IMR-90 (cell line): Measurements from ENCODE around the gene OR7C2. TPM values are rescaled to one million over a fixed set of nuclear protein-coding genes. Genes with fewer than 3 reads are reported as not detected.

Experiments
- ATAC-seq: fragments of 200-7000 bp; cut with Tn5 transposase; 2 replicates; pipeline ENCODE4 v1.9.1; 2020; ENCODE audit warnings: low read depth, mild to moderate bottlenecking, moderate library complexity
- BruUV-seq: library from RNA; stranded (reverse); fragments of 400-500 nt; replicated peaks from 2 replicates; lab custom pipeline; 2021; lab: Mats Ljungman, UMichigan
- CTCF ChIA-PET: fragments of 300-600 bp; formaldehyde crosslinking; extraction: SDS; loops from one replicate; lab custom pipeline; 2021; ENCODE audit warnings: antibody characterized with exemption; lab: Yijun Ruan, JAX
- POLR2A ChIA-PET: fragments of 300-600 bp; sonication (Branson Sonifier 250); formaldehyde crosslinking; loops from one replicate; lab custom pipeline; 2022; ENCODE audit warnings: antibody characterized with exemption; ENCODE audit not compliant: unreplicated experiment; lab: Charles Lee
- DNase-seq: peaks from one replicate; pipeline ENCODE4 v3.0.0; 2013
- H2AFZ ChIP-seq: replicated peaks from 2 replicates; pipeline ENCODE3; 2013; ENCODE audit warnings: low read length, mild to moderate bottlenecking; ENCODE audit not compliant: poor library complexity
- H2AK5ac ChIP-seq: 2 replicates; pipeline ENCODE4 v1.6.1; 2013; ENCODE audit warnings: low read depth, low read length, inconsistent platforms
- H2AK9ac ChIP-seq: replicated peaks from 2 replicates; pipeline ENCODE3; 2013; ENCODE audit warnings: mild to moderate bottlenecking, low read depth, low read length, moderate library complexity; ENCODE audit not compliant: poor library complexity
- H2BK120ac ChIP-seq: 2 replicates; pipeline ENCODE4 v1.6.1; 2013; ENCODE audit warnings: low read depth, low read length, inconsistent platforms
- H2BK15ac ChIP-seq: 3 replicates; pipeline ENCODE4 v1.6.1; 2013; ENCODE audit warnings: low read depth, low read length, inconsistent platforms
- H2BK20ac ChIP-seq: 2 replicates; pipeline ENCODE4 v1.6.1; 2013; ENCODE audit warnings: low read depth, mild to moderate bottlenecking, inconsistent platforms, low read length, moderate library complexity
- H2BK5ac ChIP-seq: 2 replicates; pipeline ENCODE4 v1.6.1; 2013; ENCODE audit warnings: mild to moderate bottlenecking, low read depth, low read length, inconsistent platforms; ENCODE audit not compliant: poor library complexity, severe bottlenecking
- H3K14ac ChIP-seq: replicated peaks from 2 replicates; pipeline ENCODE4 v1.6.1; 2013; ENCODE audit warnings: low read depth, low read length, inconsistent platforms
- H3K18ac ChIP-seq: 2 replicates; pipeline ENCODE4 v1.6.1; 2013; ENCODE audit warnings: low read depth, low read length, control low read depth
- H3K23ac ChIP-seq: 2 replicates; pipeline ENCODE4 v1.6.1; 2013; ENCODE audit warnings: low read depth, low read length, inconsistent platforms
- H3K27ac ChIP-seq: 2 replicates; pipeline ENCODE4 v1.5.1; 2013; ENCODE audit warnings: mild to moderate bottlenecking, control low read depth, low read length; ENCODE audit not compliant: insufficient read depth
- H3K27me3 ChIP-seq: 2 replicates; pipeline ENCODE4 v1.6.1; 2013; ENCODE audit warnings: low read length; ENCODE audit not compliant: control insufficient read depth, insufficient read depth
- H3K36me3 ChIP-seq: 2 replicates; pipeline ENCODE4 v1.6.1; 2013; ENCODE audit warnings: low read length, mixed read lengths; ENCODE audit not compliant: control insufficient read depth, insufficient read depth
- H3K4ac ChIP-seq: 2 replicates; pipeline ENCODE4 v1.6.1; 2013; ENCODE audit warnings: low read depth, low read length, inconsistent platforms
- H3K4me1 ChIP-seq: 2 replicates; pipeline ENCODE4 v1.6.1; 2013; ENCODE audit warnings: low read length, mixed read lengths; ENCODE audit not compliant: control insufficient read depth, insufficient read depth
- H3K4me2 ChIP-seq: 2 replicates; pipeline ENCODE4 v1.6.1; 2013; ENCODE audit warnings: low read depth, mild to moderate bottlenecking, control low read depth, low read length, moderate library complexity
- H3K4me3 ChIP-seq: 2 replicates; pipeline ENCODE4 v1.5.1; 2013; ENCODE audit warnings: low read depth, mild to moderate bottlenecking, control low read depth, low read length, moderate library complexity; ENCODE audit not compliant: insufficient read depth
- H3K56ac ChIP-seq: 2 replicates; pipeline ENCODE4 v1.6.1; 2013; ENCODE audit warnings: low read length, inconsistent platforms; ENCODE audit not compliant: insufficient read depth; ENCODE audit errors: extremely low read depth
- H3K79me1 ChIP-seq, 2 experiments: 2 replicates each; pipeline ENCODE4 v1.6.1; 2013; ENCODE audit warnings: low read length in 2 of 2, inconsistent platforms in 1 of 2, low read depth in 1 of 2
- H3K9ac ChIP-seq: 2 replicates; pipeline ENCODE4 v1.6.1; 2013; ENCODE audit warnings: low read depth, low read length, control low read depth
- H3K9me1 ChIP-seq: 2 replicates; pipeline ENCODE4 v1.6.1; 2013; ENCODE audit warnings: low read length, inconsistent platforms; ENCODE audit not compliant: insufficient read depth
- H3K9me3 ChIP-seq: 2 replicates; pipeline ENCODE4 v1.6.1; 2013; ENCODE audit warnings: low read length; ENCODE audit not compliant: control insufficient read depth, insufficient read depth
- H4K20me1 ChIP-seq: 2 replicates; pipeline ENCODE4 v1.6.1; 2013; ENCODE audit warnings: low read length, inconsistent platforms; ENCODE audit not compliant: insufficient read depth
- H4K5ac ChIP-seq: 2 replicates; pipeline ENCODE4 v1.6.1; 2013; ENCODE audit warnings: mild to moderate bottlenecking, low read depth, low read length, control low read depth
- H4K8ac ChIP-seq, 2 experiments: 2 replicates each; pipeline ENCODE4 v1.6.1; 2013; ENCODE audit warnings: low read depth in 2 of 2, low read length in 2 of 2, control low read depth in 1 of 2, inconsistent platforms in 1 of 2
- H4K91ac ChIP-seq: 2 replicates; pipeline ENCODE4 v1.6.1; 2013; ENCODE audit warnings: low read depth, low read length, inconsistent platforms; ENCODE audit not compliant: insufficient read depth
- CEBPB ChIP-seq: IDR thresholded peaks from 2 replicates; pipeline ENCODE4 v1.6.1; 2012; ENCODE audit warnings: low read depth, low read length, improper control_type of control experiment
- CHD1 ChIP-seq: IDR thresholded peaks from 2 replicates; pipeline ENCODE4 v1.6.1; 2012; ENCODE audit warnings: low read depth, low read length, improper control_type of control experiment
- CTCF ChIP-seq: conservative IDR thresholded peaks from 2 replicates; pipeline ENCODE4 v1.5.1; 2012; ENCODE audit warnings: mild to moderate bottlenecking, low read depth, low read length, improper control_type of control experiment
- MAFK ChIP-seq: IDR thresholded peaks from 2 replicates; pipeline ENCODE4 v1.6.1; 2012; ENCODE audit warnings: low read depth, low read length, improper control_type of control experiment
- MAZ ChIP-seq: IDR thresholded peaks from 2 replicates; pipeline ENCODE4 v1.6.1; 2012; ENCODE audit warnings: low read depth, mild to moderate bottlenecking, low read length, improper control_type of control experiment, moderate library complexity, borderline replicate concordance
- MXI1 ChIP-seq: IDR thresholded peaks from 2 replicates; pipeline ENCODE4 v1.6.1; 2012; ENCODE audit warnings: low read depth, mild to moderate bottlenecking, low read length, moderate library complexity, borderline replicate concordance
- POLR2A ChIP-seq: IDR thresholded peaks from 2 replicates; pipeline ENCODE4 v1.6.1; 2012; ENCODE audit warnings: mild to moderate bottlenecking, low read depth, low read length
- RAD21 ChIP-seq: IDR thresholded peaks from 2 replicates; pipeline ENCODE4 v1.6.1; 2012; ENCODE audit warnings: low read length, improper control_type of control experiment
- RCOR1 ChIP-seq: IDR thresholded peaks from 2 replicates; pipeline ENCODE4 v1.6.1; 2012; ENCODE audit warnings: mild to moderate bottlenecking, low read length, improper control_type of control experiment; ENCODE audit not compliant: insufficient replicate concordance
- RFX5 ChIP-seq: IDR thresholded peaks from 2 replicates; pipeline ENCODE4 v1.8.0; 2012; ENCODE audit warnings: low read depth, mild to moderate bottlenecking, low read length, moderate library complexity
- WGBS, 2 experiments: methylation state at CpG; one replicate each; pipeline versions ENCODE4 v1.1.5 to v1.1.7; 2013; ENCODE audit warnings: missing lambda C conversion rate in 2 of 2; ENCODE audit not compliant: insufficient read length in 1 of 2; ENCODE audit errors: extremely low coverage in 2 of 2; 5-methylcytosine and 5-hydroxymethylcytosine counted together
- dilution Hi-C: fragments of 300-500 bp; cut with HindIII; formaldehyde crosslinking; loops from one replicate; pipeline ENCODE4 v1.14.3; 2018; ENCODE audit warnings: low sequenced_read_pairs; ENCODE audit not compliant: unreplicated experiment
- in situ Hi-C: fragments of 300-500 bp; cut with MboI; formaldehyde crosslinking; loops from 3 replicates; pipeline ENCODE4 v1.14.3; 2019; ENCODE audit warnings: low sequenced_read_pairs, inconsistent platforms, mixed read lengths
- intact Hi-C: fragments of 100-400 bp; cut with micrococcal nuclease; formaldehyde crosslinking; loops from 2 replicates; pipeline ENCODE4 v1.10.0; 2022
- polyA plus RNA-seq, 3 experiments: library from polyadenylated mRNA; depleted of rRNA; stranded (reverse); fragments of >200 nt; gene quantifications; 2 replicates each; pipeline ENCODE4 v1.2.3, GENCODE V29; 2012; ENCODE audit warnings: low replicate concordance in 1 of 3
- total RNA-seq: library from RNA; depleted of rRNA; stranded (reverse); fragments of >200 nt; gene quantifications from 2 replicates; pipeline ENCODE4 v1.2.3, GENCODE V29; 2012

OR7C2 gene
- total and polyA plus RNA-seq, 2 of the 4 experiments (the other 2 are of a cell fraction), result not detected

GRCh38 chr19:14972676-14973075 lies 31.4 kb downstream of the OR7C2 start:
- Histone ChIP-seq H3K9me1 (no peaks in the 10 kb centered on the region), H3K56ac (no peak overlapping the region), H3K36me3 (no peaks in the 10 kb centered on the region), H4K91ac (no peak overlapping the region), H3K4me2 (no peak overlapping the region), H3K79me1 (no peaks in the 10 kb centered on the region), H3K27ac (no peak overlapping the region), H4K20me1 (no peaks in the 10 kb centered on the region), H3K18ac (no peak overlapping the region), H2AFZ (no peak overlapping the region), H3K4me1 (no peaks in the 10 kb centered on the region), H2BK120ac (no peak overlapping the region), H3K9ac (no peak overlapping the region), H3K4me3 (no peak overlapping the region), H3K9me3 (peaks cover 25% of the 10 kb centered on the region), H3K14ac (no peak overlapping the region), H3K4ac (no peak overlapping the region), H3K23ac (no peak overlapping the region), H2AK9ac (no peak overlapping the region), H2BK15ac (no peak overlapping the region), H2AK5ac (no peak overlapping the region), H2BK5ac (no peak overlapping the region), H4K8ac (no peak overlapping the region), H2BK20ac (no peak overlapping the region), H3K27me3 (no peaks in the 10 kb centered on the region), H4K5ac (no peak overlapping the region)
- dilution Hi-C loops (no loop called here), intact Hi-C loops (no loop called here), in situ Hi-C loops (no loop called here)
- CTCF ChIA-PET, result no interaction called here
- ATAC-seq, result no peak
- no TSS peak for BruUV-seq
- POLR2A ChIA-PET, result no interaction called here
- no peak for TF ChIP-seq MAZ
- no peak for TF ChIP-seq RFX5
- TF ChIP-seq MXI1, result no peak
- TF ChIP-seq CHD1, result no peak
- no peak for TF ChIP-seq CTCF
- no peak for TF ChIP-seq RAD21
- no peak for TF ChIP-seq MAFK
- TF ChIP-seq POLR2A, result no peak
- TF ChIP-seq CEBPB, result no peak
- TF ChIP-seq RCOR1, result no peak
- DNase-seq, result no peak
- WGBS, 2 experiments, result 78% methylated on average over 25 of the region's 27 CpGs; no CpG with 5 or more reads in 1 of the 2 experiments
